T-helper 1 cell treated with Interleukin-12 subunit alpha and Interleukin-12 subunit beta and Interleukin-4 antibody, amounts not matched to agents 30 ng/mL and 1 ng/mL, for 36 hours (primary cell): ENCODE data around the gene UBE2J1. TPM values are rescaled to one million over a fixed set of nuclear protein-coding genes. Genes with fewer than 3 reads are reported as not detected.

Experiments
- intact Hi-C: fragments of 100-400 bp; cut with micrococcal nuclease; formaldehyde crosslinking; loops from one replicate; pipeline ENCODE4 v1.15.1; 2024
- total RNA-seq: library from RNA; stranded (reverse); gene quantifications from 2 replicates; pipeline ENCODE4 v1.2.3, GENCODE V29; 2022

UBE2J1 gene
- total RNA-seq, 1 donor from 2014 or later, result 39.5 TPM

DNA sequence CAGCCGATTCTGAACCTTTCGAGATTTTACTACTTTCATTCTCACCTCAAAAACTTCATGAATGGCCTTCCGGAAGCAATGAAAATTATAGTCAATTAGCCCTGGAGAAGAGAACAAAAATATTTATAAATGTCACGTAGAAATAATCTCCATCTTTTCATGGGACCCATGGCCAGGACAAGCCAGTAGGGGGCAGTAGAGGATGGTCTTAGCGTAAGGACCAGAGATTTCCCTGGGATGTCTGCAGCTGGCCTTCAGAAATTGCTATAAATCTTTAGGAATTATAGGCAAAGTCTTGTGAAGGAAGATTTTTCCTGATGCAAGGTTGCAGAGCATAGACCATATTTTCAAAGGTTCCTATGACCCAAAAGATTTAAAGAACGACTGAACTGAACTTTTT is 15.6 kb upstream of the UBE2J1 start:
- intact Hi-C loops, result loop anchor here (1.0 kb wide), 3 partner anchors 8 to 386 kb away; no protein-coding TSS in a partner anchor

DNA sequence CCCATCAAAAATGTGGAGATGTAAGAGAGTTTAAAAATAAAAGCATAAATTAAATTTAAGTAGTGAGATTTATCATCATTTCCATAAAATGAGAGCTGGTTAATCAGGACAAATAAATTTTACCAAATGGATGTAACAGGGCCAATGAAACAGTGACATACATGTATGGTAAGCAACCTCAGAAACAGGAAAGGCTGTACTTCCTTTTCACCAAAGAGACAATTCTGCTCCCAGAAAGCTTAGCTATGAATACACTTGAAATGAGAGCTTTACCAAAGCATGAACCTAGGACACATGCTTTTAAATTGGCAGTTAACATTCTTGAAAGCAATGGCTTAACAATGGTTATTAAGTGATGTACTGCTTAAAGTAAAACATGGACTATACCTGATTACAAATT is 12.1 kb upstream of the UBE2J1 start:
- intact Hi-C loops, result no loop called here

DNA sequence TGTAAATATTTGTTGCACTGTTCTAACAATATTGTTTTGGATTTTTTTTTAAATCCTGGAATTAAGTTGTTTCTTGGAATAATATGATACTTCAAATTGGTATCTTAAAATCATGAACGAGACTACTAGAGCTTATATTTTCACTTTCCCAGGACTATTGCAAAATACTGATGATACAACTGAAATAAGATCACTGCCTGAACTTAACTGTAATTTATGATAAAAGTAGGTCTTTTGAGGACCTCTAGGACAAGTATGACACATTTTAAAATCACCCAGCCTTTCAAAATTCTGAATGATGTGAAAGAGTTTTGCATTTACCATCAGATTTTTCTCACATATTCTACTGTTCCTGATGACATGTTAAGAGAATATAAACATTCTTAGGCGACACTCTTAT is 8.6 kb upstream of the UBE2J1 start:
- intact Hi-C loops, result no loop called here

DNA sequence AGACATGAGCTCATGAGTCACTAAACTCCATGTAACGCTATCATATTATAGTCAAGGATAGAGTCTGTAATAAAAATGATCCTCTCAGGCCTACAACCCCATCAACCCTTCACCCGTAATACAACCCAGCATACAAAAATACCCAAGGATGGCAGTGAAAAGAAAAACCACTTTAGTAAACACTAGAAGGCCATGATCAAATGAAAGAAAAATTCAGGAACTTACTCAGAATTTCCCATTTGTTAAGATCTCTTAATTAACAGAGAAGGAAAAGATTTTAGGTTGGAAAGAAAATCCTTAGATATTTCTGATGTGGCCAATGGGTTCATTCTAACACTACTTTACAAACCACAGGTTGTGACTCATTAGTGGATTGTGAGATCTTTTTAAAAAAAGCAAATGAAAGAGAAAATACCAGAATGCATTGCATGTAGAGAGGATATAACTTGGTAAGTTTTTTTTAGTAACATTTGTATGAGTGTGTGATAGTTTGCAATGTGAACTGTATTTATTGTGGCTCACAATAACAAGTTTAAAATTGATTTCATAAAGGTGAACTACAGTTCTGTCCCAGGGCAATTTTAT is 8.0 kb upstream of the UBE2J1 start:
- intact Hi-C loops, result loop anchor here (1.0 kb wide), 3 partner anchors 8 to 12 kb away; partner anchors contain the start of gene UBE2J1

DNA sequence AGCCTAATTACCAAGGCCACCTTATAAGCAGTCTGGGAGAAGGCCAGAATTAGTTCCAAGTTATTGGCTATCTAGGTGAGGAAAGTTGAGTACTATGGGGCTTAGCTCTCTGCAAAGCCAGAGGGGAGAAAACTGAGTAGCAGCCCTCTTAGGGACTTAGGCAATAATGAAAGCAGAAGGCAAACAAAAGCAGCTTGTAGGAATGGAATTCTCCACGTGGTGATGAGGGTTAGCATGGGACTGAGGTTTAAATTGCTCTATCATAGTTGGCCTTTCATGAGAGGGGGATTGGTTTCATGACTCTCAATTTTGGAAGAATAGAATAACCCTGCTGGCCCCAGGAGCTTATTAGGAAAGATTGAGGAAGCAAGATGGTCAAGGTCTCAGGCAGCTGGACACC is 7.0 kb upstream of the UBE2J1 start:
- intact Hi-C loops, result loop anchor here (5.0 to 10.0 kb wide), 3 partner anchors 122 to 1765 kb away; partner anchors contain the start of gene ORC3

DNA sequence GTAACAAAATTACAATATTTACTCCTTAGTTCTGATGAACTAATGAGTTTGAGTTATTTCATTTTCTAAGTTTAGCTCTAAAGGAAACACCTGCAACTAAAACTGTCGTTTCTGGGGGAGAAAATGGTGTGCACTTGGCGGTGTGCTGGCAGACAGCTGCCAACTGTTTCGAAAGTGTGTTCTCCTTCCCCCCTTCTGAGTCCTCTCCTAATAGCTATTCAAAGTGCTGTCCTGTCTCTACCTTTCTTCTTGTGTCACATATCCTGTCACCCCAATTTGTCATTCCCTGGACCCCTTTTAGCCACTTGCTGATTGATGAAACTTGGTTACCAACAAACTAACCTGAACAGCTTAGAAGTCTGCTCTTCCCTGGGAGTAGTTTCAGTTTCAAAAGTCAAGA is 4.9 kb upstream of the UBE2J1 start:
- intact Hi-C loops, result loop anchor here (5.0 to 10.0 kb wide), 3 partner anchors 120 to 1763 kb away; partner anchors contain the start of gene ORC3

DNA sequence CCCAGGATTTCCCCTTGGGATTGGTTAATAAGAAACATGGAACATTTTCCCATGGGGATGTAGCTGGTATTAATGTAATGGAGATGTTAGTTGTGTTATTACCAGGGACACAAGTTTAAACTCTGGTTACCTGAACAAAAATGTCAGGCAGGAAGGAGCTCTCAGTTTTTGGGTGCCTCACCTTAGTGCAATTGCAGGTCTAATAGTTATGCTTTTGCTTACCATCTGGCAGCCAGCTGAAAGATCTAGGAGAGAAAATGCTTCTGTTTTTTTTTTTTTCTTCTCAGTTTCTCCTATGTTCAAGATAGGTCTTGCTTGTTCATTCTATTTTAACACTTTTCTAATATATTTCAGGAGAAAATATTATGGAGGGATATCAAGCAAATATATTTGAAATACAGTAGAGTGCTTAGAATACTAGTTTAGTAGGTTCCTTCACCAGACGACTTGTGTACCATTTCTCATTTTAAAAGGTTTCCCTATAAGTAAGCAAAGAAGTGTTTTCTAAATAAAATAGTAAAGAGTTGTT is 4.2 kb upstream of the UBE2J1 start:
- intact Hi-C loops, result loop anchor here (5.0 to 10.0 kb wide), 3 partner anchors 119 to 1762 kb away; partner anchors contain the start of gene ORC3

DNA sequence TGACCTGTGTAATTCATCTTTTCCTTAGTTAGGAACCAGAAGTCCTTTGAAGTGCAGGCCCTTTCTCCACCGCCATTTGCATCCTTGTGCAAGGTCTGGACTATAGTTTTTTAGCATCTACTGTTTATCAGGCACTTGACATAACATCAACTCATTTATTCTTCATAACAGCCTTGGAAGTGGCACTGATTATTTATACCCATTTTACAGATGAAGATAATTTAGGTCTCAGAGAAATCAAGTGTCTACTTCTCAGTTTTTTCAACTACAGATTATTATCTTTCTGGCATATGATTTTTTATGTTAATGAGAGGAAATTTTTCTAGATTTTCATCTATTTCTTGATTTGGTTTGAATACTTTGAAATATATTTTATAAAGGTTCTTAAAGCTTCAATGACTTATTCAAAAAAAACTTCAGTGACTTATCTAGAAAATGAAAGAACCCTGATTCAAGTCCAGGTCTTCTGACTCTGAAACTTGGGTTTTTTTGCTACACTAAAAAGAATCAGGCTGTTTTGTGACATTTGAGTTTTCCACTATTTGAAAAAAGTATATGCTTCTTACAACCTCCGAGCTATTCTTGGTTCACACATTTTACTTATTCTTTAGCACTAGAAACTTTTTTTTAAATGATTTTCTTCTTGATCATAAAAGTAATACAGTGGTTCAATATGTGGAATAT is 3.1 kb upstream of the UBE2J1 start:
- intact Hi-C loops, result loop anchor here (5.0 to 10.0 kb wide), 3 partner anchors 118 to 1761 kb away; partner anchors contain the start of gene ORC3

DNA sequence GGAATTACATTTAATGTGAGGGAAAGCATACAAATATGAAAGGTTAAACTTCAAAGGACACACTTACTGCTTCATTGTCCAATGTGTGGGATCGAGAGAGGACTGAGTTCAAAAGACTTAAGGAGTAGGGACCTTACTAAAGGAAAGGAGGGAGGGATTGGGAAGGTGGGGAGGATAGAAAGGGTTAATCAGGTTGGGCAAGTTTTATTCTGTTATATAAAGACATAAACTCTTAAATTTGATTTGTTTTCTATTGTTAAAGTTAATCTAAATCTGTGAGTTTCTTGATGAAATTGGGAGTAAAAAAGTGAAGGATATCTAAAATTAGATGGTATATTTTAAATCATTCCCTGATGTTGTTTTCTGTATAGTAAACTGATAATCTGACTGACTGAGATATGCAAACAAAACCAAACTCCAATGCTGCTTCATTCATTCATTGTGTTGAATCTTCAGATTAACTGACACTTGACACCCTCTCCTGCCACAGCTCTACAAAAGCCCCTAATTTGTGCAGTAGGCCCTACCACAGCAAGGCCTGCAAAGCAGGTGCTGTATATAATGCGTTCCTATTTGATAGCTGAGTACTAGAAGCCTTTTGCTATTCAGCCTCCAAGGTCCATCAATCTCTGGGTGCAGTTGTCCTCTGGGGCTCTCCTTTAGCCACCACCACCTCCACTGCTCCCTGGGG is 1.3 kb upstream of the UBE2J1 start:
- intact Hi-C loops, result loop anchor here (1.0 to 10.0 kb wide), 7 partner anchors 72 to 1759 kb away; partner anchors contain the start of genes AKIRIN2, MAP3K7, ORC3 and PM20D2

DNA sequence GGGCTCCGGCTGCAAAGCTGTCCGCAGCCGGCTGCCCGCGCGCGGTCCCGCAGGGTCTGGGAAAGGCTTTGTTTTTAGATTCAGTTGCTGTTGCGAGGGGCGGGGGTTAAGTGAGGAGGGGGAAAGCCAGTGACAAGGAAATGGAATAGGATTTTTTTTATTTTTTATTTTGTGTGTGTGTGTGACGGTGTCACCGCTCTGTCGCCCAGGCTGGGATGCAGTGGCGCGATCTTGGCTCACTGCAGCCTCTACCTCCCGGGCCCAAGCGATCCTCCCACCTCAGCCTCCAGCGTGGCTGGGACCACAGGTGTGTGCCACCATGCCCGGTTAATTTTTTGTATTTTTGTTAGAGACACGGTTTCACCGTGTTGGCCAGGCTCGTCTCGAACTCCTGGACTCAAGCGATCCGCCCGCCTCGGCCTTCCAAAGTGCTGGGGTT is 615 bp upstream of the UBE2J1 start:
- intact Hi-C loops, result loop anchor here (1.0 to 10.0 kb wide), 7 partner anchors 71 to 1758 kb away; partner anchors contain the start of genes AKIRIN2, MAP3K7, ORC3 and PM20D2

DNA sequence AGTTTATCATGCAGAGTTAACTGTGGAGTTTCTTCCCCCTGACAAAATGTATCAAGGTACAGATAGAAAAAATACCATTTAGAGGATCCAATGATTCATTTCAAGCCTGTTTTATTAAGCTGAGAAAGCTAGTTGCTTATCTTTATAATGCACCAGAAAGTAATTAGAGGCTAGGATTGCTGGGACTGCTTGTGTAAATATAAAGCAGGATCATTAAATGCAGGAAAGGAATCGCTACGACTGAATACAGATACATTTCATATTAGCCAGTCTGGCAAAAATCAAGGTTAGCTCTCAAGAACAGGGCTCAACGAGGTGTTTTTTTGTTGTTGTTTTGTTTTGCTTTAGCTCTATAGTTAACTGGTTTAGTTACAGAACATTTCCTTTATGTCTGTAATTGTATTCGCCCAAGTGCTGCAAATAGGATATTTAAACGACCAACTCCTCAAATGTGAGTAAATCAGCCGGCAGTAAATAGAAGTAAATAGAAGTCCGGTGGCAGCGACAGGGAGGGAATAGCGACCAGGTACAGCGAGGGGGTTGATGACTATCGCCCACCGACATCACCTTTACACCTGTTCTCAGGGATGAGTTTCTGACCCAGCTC is 748 bp downstream of the UBE2J1 start:
- intact Hi-C loops, result loop anchor here (1.0 to 10.0 kb wide), 11 partner anchors 9 to 1757 kb away; partner anchors contain the start of genes AKIRIN2, MAP3K7, ORC3 and PM20D2

DNA sequence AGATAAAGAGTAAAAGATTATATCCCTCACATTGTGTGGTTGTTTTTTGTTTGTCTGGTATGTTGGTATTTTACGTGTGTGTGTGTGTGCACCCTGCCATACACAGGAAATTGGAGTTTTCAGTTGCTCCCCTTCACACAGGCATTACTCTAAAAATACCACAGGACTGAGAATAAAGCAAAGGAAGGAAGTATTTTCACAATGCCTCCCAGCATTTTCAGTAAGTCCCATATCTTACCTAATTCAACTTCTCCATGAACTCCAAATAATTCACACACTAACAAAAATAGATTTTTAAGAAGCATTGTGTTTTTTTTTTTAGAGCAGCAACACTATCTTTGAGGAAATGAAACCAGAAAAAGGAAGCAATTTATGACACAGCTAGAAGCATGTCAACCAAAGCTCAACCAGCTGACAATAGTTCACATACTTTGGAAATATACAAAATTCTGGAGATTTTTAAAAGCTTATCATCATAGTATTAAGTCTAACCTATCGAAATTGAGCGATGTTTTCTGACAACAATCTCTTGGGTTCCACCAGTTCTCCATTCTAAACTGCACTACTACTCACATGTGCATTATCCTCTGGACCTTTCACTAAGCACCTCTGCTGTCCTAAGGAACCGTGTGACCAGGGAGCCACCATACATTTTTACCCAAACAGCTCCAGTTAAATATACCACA is 2.1 kb downstream of the UBE2J1 start:
- intact Hi-C loops, result loop anchor here (1.0 to 10.0 kb wide), 6 partner anchors 22 to 1756 kb away; partner anchors contain the start of genes MAP3K7 and ORC3

DNA sequence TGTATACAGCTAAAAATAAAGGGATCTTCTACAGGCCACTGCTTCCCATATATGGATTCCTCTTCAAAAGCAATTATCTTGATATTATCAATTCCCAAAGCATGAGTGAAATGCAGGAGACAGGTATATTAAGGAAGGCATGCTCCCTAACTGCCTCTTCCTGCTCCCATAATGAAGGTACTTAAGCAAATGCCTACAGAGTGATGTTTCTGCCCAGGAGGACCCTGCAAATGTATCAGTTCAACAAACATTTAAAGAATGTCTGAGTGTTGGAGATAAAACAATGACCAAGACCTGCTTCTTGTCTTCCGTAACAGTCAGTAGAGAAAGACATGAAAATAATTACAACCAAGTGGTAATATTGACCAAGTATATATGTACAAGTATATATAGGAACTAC is 4.2 kb downstream of the UBE2J1 start:
- intact Hi-C loops, result no loop called here

DNA sequence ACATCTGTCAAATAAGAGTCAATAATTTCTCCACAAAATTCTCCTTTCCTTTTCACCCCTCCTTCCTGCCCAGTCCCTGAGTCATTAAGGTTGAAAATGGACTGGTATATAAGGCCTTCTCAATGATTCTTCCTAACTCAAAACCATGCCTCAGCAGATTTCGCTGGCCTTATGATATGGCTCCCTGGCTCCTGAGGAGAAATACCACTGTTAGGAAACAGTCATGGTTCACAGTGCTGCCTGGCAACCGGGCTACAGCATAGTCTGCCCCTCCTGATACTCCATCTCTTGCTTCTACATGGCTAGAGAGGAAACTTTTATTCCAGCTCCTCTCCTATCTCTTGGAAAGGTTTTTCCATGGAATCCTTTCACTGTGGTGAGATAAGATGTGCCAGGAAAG is 4.7 kb downstream of the UBE2J1 start:
- intact Hi-C loops, result no loop called here

DNA sequence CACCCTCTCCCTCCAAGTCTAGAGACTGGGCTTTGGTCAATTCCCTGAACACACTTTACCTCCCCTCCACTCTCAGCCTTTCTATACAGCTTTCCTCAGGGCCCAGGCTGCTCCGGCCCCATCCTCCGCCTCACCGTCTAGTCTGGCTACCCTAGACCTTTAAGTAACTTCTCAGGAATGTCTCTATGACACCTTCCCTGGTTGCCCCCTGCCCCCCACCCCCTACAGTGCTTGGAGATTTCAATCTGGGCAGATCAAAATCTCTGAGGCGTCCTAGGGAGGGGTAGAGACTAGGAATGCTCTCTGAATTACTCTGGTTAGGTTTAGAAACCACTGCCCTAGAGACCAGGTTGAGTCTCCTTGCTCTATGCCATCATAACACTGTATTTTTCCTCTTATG is 6.1 kb downstream of the UBE2J1 start:
- intact Hi-C loops, result no loop called here

DNA sequence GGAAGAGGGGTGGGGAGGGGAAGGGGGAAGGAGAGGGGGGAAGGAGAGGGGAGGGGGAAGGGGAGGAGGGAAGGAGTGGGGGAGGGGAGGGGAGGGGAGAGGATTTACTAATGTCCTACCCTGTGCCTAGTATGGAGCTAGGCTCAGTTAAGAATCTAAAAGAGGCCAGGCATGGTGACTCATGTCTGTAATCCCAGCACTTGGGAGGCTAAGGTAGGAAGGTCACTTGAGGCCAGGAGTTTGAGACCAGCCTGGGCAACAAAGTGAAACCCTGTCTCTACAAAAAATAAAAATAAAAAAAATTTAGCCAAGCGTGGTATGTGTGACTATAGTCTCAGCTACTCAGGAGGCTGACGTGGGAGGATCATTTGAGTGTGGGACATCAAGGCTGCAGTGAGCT is 13.0 kb downstream of the UBE2J1 start:
- intact Hi-C loops, result no loop called here

DNA sequence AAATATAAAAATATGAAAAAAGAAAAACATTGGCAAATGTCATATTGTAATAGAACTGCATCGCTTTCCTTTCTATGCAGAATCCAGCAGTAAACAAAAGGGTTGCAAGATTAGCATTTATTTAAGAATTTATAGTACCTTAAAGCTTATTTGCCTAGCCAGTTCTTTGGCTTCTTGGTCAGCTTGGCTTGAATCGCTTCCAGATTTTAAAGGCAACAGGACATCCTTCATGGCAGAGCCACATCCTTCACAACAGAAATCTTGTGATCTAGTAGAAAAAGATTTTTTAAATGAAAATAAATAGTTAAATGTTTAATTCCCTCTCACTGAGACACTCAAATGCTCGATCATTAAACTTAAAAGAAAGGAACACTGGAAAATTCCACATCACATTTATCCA is 17.4 kb downstream of the UBE2J1 start:
- intact Hi-C loops, result no loop called here

DNA sequence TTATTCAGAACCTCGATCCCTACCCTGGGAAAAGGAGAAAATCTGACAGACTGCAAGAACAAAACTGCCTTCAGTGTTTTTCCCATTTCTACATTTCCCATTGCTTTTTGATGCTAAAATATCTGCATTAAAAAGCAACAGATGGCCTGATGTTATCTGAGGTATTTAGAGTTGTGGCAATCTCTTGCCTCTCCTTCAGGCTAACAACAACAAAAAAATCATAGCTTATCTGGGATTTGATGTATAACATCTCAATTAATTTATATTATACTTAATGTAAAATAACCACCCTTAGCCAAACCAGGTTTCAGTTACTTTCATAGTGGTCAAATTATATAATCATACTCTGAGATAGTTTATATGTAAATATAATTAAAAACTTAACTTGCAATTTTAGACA is 21.6 kb downstream of the UBE2J1 start:
- intact Hi-C loops, result no loop called here

DNA sequence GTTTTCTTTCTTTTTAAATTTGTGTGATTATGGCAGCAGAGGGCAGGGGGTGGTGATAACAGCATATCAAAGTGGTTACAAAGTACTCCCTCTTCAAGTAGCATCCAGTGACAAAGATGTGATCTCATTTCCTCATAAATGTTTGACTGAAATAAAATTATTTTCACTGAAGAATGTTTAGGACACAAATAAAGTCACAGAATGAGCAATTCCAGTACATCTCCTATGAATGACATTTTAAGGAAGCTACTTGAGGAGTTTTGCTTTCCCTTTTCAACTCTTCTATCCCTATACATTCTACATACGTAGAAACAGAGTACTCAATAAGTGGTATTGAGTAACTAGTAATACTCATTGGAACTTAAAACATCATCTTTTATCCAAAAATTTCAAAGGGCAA is 23.5 kb downstream of the UBE2J1 start:
- intact Hi-C loops, result no loop called here

DNA sequence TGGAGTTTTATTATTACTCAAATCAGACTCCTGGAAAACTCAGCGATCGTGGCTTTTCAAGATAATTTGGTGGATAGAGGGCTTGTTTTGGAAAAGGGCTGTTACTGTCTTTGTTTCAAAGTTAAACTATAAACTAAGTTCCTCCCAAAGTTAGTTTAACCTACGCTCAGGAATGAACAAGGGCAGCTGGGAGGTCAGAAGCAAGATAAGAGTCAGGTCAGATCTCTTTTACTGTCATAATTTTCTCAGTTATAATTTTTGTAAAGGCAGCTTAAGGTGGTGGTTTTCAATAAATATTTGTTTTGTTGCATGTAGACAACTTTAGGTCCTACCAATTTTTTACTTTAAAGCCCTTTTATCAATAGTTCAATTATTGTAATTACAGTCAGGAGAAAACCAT is 28.2 kb downstream of the UBE2J1 start:
- intact Hi-C loops, result no loop called here
